Type B pancreatic cell (in vitro differentiated cells): ENCODE results near the gene MAMDC4. TPM values are rescaled to one million over a fixed set of nuclear protein-coding genes. Genes with fewer than 3 reads are reported as not detected.

Experiments
- DNase-seq: peaks from one replicate; pipeline ENCODE4 v3.0.0; 2021; ENCODE audit warnings: mixed read lengths; ENCODE audit not compliant: unreplicated experiment; ENCODE audit errors: extremely low spot score
- H3K27ac Mint-ChIP-seq: 2 replicates; pipeline ENCODE4 v1.8.0; 2021; ENCODE audit warnings: mild to moderate bottlenecking, mixed read lengths
- H3K27me3 Mint-ChIP-seq: 2 replicates; pipeline ENCODE4 v1.8.0; 2021; ENCODE audit warnings: mixed read lengths
- H3K36me3 Mint-ChIP-seq: 2 replicates; pipeline ENCODE4 v1.8.0; 2021; ENCODE audit warnings: mixed read lengths
- H3K4me1 Mint-ChIP-seq: one replicate; pipeline ENCODE4 v1.8.0; 2021; ENCODE audit warnings: mixed read lengths; ENCODE audit not compliant: unreplicated experiment
- H3K4me3 Mint-ChIP-seq: 2 replicates; pipeline ENCODE4 v1.8.0; 2021; ENCODE audit warnings: mild to moderate bottlenecking, mixed read lengths
- H3K9me3 Mint-ChIP-seq: 2 replicates; pipeline ENCODE4 v1.8.0; 2021; ENCODE audit warnings: mixed read lengths
- total RNA-seq: library from RNA; stranded (reverse); gene quantifications from 2 replicates; pipeline ENCODE4 v1.2.1, GENCODE V29; 2021; ENCODE audit warnings: low replicate concordance
- TF ChIP-seq, protein P1 (sequence below): fragments of 200-600 bp; sonication (generic); conservative IDR thresholded peaks from 2 replicates; pipeline ENCODE4 v1.5.0; 2021; ENCODE audit warnings: antibody characterized with exemption, mild to moderate bottlenecking

MAMDC4 gene
- total RNA-seq, 1 donor from 2014 or later, result 29.1 TPM

DNA sequence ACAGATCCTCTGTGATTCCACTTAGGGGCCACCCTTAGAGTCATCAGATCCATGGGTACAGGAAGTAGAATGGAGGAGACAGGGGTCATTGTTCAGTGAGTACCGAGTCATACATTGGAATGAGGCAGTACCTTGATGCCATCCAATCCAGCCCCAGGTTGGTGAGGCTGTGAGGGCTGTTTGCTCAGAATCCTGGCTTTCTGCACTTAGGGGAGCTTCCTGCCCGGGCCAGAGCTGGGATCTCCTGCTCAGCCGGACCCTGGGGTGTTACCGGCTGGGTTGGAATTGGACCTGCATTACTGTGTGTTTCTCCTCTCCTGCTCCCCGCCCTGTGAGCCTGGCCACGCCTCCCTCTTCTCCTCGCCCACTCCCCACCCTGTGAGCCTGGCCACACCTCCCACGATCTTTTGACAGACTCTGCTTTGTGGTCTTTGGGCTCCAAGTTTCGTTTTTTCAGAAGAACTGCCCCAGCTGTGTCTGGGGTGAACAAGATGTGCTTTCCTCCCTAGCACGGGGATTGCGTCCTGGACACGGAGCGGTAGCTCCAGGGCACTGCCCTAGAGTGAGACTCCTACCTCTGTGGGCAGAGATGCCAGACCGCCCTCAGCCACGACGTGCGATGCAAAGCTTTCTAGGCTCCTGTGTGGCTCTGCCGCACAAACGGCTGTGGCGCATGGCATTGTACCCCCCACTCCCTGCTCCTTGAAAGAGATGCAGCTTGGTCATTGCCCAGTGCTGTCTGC is 49.5 kb downstream of the MAMDC4 start:
- H3K36me3 Mint-ChIP-seq, result peaks cover 11% of the 10 kb centered on the region
- no peaks in the 10 kb centered on the region for H3K9me3 Mint-ChIP-seq

DNA sequence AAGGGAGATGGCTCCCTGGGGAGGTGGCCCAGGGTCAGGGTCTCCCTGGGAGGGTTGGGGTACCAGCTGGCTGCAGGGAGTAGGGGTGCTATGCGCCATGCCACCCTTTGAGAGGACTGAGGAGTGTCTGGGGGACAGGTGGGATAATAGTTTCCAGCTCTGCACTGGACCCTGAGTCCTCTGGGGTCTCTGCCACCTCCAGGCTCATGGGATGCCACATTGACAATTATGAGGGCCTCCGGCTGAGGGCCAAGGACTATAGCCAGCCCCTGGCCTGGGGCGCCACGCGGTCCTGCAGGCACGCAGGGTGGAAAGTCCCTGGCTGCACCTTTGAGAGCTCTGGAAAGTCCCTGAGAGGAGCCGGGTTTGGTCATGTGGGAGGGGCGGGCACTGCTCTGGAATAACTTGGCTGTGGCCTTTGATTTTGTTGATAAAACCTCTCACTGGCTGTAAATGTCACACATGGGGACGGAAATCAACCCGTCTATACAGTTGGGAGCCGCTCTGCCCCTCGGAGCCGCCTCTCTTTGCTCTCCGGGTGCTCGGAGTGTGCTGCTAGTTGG is 50.2 kb downstream of the MAMDC4 start:
- no peak for DNase-seq
- no peak overlapping the region for H3K4me3 Mint-ChIP-seq

More for the DNA sequence above, 49.5 kb downstream of the MAMDC4 start:
- peak overlapping the region; percentile 83 for H3K27ac Mint-ChIP-seq
- H3K27me3 Mint-ChIP-seq, result no peaks in the 10 kb centered on the region
- no peak for DNase-seq
- TF ChIP-seq, protein P1, sequence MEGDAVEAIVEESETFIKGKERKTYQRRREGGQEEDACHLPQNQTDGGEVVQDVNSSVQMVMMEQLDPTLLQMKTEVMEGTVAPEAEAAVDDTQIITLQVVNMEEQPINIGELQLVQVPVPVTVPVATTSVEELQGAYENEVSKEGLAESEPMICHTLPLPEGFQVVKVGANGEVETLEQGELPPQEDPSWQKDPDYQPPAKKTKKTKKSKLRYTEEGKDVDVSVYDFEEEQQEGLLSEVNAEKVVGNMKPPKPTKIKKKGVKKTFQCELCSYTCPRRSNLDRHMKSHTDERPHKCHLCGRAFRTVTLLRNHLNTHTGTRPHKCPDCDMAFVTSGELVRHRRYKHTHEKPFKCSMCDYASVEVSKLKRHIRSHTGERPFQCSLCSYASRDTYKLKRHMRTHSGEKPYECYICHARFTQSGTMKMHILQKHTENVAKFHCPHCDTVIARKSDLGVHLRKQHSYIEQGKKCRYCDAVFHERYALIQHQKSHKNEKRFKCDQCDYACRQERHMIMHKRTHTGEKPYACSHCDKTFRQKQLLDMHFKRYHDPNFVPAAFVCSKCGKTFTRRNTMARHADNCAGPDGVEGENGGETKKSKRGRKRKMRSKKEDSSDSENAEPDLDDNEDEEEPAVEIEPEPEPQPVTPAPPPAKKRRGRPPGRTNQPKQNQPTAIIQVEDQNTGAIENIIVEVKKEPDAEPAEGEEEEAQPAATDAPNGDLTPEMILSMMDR, result no peak
- no peak overlapping the region for H3K4me3 Mint-ChIP-seq
- H3K4me1 Mint-ChIP-seq, result no peaks in the 10 kb centered on the region

GRCh38 chr9:136903041-136903554 is 51.0 kb downstream of the MAMDC4 start:
- H3K4me3 Mint-ChIP-seq, result no peak overlapping the region
- H3K27ac Mint-ChIP-seq, result no peak overlapping the region
- TF ChIP-seq, protein P1, result no peak
- H3K9me3 Mint-ChIP-seq, result no peaks in the 10 kb centered on the region
- H3K27me3 Mint-ChIP-seq, result no peaks in the 10 kb centered on the region
- H3K36me3 Mint-ChIP-seq, result peaks cover 11% of the 10 kb centered on the region
- no peak for DNase-seq
- H3K4me1 Mint-ChIP-seq, result no peaks in the 10 kb centered on the region

More for the DNA sequence above, 50.2 kb downstream of the MAMDC4 start:
- Mint-ChIP-seq H3K9me3 (no peaks in the 10 kb centered on the region), H3K4me1 (no peaks in the 10 kb centered on the region), H3K36me3 (peaks cover 11% of the 10 kb centered on the region), H3K27me3 (no peaks in the 10 kb centered on the region), H3K27ac (peak overlapping the region; percentile 73)
- TF ChIP-seq, protein P1, result no peak

GRCh38 chr9:136906266-136906665 is 54.1 kb downstream of the MAMDC4 start:
- H3K27ac Mint-ChIP-seq, result no peak overlapping the region
- H3K4me1 Mint-ChIP-seq, result no peaks in the 10 kb centered on the region
- no peaks in the 10 kb centered on the region for H3K9me3 Mint-ChIP-seq
- TF ChIP-seq, protein P1, result no peak
- H3K4me3 Mint-ChIP-seq, result no peak overlapping the region
- DNase-seq, result no peak
- no peaks in the 10 kb centered on the region for H3K27me3 Mint-ChIP-seq
- peaks cover 8% of the 10 kb centered on the region for H3K36me3 Mint-ChIP-seq

DNA sequence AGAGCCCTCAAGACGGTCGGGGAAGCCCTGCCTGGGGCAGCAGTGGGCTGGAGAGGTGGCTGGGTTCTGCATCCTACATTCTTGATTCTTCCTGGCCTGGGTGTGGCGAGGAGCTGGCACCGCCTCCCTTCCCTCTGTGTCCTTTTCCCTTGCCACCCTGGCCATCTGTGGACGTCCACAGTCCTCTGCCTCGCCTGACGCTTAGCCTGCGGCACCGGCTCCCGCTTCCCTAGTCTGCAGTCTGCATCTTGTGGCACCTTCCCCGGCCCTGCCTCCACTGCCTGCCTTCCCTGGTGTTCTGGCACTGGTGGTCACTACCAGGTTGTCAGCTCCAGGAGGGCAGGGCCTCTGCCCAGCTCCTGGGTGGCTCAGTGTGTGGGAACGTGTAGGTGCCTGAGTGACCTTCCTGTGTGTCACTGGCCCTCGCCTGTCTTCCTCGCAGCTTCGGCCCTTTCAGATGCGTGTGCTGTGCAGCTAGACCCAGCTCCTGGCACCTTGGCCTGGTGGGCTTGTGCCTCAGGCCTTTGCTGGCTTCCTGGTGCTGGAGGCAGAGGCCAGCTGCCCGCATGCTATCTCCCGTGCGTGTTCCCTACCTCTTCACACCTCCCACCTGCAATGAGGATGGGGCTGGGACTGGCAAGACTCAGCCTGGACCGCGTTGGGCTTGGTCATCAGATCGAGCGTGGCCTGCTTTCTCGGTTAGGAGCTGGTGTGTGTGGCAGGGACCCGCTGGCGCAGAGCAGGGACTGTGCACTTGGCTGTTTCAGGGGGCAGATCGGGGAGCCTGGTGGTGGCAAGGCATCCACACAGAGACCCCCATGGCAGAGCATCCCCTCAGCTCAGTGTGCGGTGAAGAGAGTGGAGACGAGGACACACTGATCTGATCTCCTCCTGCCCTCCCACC is 55.1 kb downstream of the MAMDC4 start:
- H3K36me3 Mint-ChIP-seq, result peaks cover 8% of the 10 kb centered on the region
- no peaks in the 10 kb centered on the region for H3K9me3 Mint-ChIP-seq
- H3K4me1 Mint-ChIP-seq, result no peaks in the 10 kb centered on the region
- H3K4me3 Mint-ChIP-seq, result no peak overlapping the region
- H3K27ac Mint-ChIP-seq, result no peak overlapping the region
- DNase-seq, result no peak
- no peaks in the 10 kb centered on the region for H3K27me3 Mint-ChIP-seq
- TF ChIP-seq, protein P1, result no peak
